ENCODE data around the gene OSBPL9.
"Not testable (repeated sequence)": the region's sequence is repeated elsewhere in the genome, so short reads cannot be mapped to it uniquely, and the experiment has no call there.

Gene OSBPL9

GRCh38 chr1:51607681-51608095 lies 9.2 kb upstream of the OSBPL9 start:
- H3K27ac ChIP-seq: no peak overlapping the region
- TF ChIP-seq CTCF (IDR thresholded peaks at IDR 0.05): no peak
- no peak for TF ChIP-seq ZFX (IDR thresholded peaks at IDR 0.05; ENCODE audit: borderline replicate concordance)

DNA sequence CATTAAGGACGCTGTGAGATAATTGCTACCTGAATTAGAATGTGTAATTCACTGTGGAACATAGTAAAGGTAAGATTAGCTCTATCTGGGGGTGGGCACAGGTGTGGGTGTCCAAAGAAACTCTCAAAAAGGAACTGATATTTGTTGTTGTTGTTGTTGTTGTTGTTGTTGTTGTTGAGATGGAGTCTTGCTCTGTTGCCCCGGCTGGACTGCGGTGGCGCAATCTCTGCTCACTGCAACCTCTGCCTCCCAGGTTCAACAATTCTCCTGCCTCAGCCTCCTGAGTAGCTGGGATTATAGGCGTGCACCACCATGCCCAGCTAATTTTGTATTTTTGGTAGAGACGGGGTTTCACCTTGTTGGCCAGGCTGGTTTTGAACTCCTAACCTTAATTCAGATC lies 6.8 kb upstream of the OSBPL9 start:
- not testable (repeated sequence) for H3K27ac ChIP-seq

DNA sequence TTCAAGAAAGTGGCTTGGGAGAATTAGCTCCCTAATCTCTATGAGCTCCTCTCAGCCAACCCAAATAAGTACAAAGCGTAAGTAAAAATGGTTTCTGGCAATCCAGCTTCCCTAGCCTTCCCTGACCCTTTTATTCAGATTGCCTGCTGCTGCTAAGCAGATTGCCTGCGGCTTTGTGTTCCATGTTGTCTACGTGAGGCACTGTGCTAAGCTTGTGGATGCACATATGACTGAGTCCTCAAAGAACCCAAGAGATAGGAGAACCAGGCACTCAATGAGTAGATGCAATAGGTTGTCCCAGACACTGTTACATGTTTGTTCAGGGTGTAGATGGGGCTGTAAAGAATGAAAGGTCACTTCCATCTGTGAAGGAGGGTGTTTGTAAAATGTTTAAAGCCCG lies 6.3 kb upstream of the OSBPL9 start:
- no peak overlapping the region for H3K27ac ChIP-seq
- TF ChIP-seq CTCF (IDR thresholded peaks at IDR 0.05) (no peak), ZFX (IDR thresholded peaks at IDR 0.05; ENCODE audit: borderline replicate concordance) (no peak)

DNA sequence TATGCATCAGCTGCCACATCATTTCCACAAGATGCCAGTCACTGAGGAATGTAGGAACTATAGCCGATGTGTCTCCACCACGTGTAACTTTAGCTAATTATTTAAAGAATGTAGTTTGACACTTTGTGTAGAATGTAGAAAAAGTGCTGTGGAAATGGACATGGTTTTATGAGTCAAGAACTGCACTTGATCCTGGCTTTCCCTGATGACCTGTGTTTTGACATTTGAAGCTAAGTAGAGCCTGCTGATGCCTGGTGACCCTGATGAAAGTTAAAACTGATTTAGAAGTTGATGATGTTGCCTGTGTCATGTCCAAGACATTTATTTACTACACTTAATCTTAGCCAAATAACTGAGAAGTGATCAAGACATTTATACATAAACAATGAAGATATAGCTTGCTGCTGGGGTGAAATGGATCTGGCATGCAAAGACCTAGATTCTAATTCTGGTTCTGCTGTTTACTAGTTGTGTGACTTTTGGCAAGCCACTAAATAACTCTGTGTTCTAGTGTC lies 4.4 kb upstream of the OSBPL9 start:
- TF ChIP-seq CTCF (IDR thresholded peaks at IDR 0.05) (no peak), ZFX (IDR thresholded peaks at IDR 0.05; ENCODE audit: borderline replicate concordance) (no peak)
- H3K27ac ChIP-seq: no peak overlapping the region

GRCh38 chr1:51615780-51616291 lies 1.1 kb upstream of the OSBPL9 start:
- no peak overlapping the region for H3K27ac ChIP-seq
- TF ChIP-seq CTCF (IDR thresholded peaks at IDR 0.05) (no peak), ZFX (IDR thresholded peaks at IDR 0.05; ENCODE audit: borderline replicate concordance) (no peak)

DNA sequence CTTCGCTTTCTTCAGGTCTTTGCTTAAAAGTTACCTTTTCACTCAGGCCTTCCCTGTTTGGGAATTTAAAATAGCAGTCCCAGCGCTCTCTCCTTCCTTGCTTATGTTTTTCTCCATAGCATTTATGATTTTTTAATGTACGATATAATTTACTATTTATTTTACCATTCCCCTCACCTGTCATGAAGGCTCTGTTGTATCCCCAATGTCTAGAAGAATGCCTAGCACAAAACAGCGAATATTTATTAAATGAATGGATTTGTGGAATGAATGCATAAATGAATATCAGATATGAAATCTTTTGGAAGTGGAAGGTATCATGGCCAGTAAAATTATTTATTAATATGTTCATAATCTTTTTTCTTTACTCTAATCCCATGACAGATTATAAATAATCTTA lies 402 bp upstream of the OSBPL9 start:
- TF ChIP-seq ZFX (IDR thresholded peaks at IDR 0.05; ENCODE audit: borderline replicate concordance): no peak
- no peak for TF ChIP-seq CTCF (IDR thresholded peaks at IDR 0.05)
- no peak overlapping the region for H3K27ac ChIP-seq

DNA sequence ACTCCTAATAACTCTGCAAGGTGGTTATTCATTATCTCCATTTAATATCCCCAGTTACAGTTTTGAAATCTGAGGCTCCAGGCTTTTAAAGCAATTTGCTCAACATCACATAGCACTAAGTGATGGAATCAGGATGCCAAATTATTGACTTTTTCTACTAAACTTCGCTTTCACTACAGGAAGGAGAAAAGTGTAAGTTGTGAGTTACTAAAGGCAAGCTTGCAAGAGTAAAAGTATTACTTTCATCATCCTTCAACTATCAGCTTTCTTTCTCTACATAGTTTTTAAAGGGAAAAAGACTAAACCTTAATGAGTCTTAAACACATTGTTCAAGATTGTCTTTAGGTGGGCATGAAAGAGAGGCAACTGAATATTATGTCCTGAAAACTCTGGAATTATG lies 1.8 kb downstream of the OSBPL9 start:
- H3K27ac ChIP-seq: no peak overlapping the region

More for the DNA sequence above, 1.8 kb downstream of the OSBPL9 start:
- TF ChIP-seq CTCF (IDR thresholded peaks at IDR 0.05) (no peak), ZFX (IDR thresholded peaks at IDR 0.05; ENCODE audit: borderline replicate concordance) (no peak)

Measured in 22Rv1 (cell line).